Erythroblast (primary cell): ENCODE data around the gene NOL9.
"Not testable (repeated sequence)": the region's sequence is repeated elsewhere in the genome, so short reads cannot be mapped to it uniquely, and the experiment has no call there.

Experiments
- DNase-seq, 2 experiments: peaks; one replicate each; lab custom pipeline; 2025; lab: John Stamatoyannopoulos, UW
- GATA1 ChIP-seq: IDR thresholded peaks from 2 replicates; pipeline ENCODE4 v1.6.1; 2011; ENCODE audit warnings: low read depth, mild to moderate bottlenecking, control low read depth, low read length, moderate library complexity
- POLR2A ChIP-seq: IDR thresholded peaks from 2 replicates; pipeline ENCODE4 v1.6.1; 2011; ENCODE audit warnings: mild to moderate bottlenecking, low read length

NOL9 gene

GRCh38 chr1:6572653-6573383, 18.5 kb upstream of the NOL9 start:
- TF ChIP-seq GATA1, result no peak
- DNase-seq, result no peak

DNA sequence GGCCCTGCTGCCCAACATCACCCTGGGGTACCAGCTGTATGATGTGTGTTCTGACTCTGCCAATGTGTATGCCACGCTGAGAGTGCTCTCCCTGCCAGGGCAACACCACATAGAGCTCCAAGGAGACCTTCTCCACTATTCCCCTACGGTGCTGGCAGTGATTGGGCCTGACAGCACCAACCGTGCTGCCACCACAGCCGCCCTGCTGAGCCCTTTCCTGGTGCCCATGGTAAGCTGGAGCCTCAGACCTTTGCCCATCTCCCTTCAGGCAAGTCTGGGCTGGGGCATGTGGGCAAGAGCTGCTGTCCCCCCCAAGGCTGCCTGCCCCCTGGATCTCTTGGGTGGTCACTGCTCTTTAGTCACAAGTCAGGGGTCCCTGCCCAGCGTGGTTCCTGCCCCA, 16.7 kb upstream of the NOL9 start:
- TF ChIP-seq GATA1 (no peak), POLR2A (no peak)

DNA sequence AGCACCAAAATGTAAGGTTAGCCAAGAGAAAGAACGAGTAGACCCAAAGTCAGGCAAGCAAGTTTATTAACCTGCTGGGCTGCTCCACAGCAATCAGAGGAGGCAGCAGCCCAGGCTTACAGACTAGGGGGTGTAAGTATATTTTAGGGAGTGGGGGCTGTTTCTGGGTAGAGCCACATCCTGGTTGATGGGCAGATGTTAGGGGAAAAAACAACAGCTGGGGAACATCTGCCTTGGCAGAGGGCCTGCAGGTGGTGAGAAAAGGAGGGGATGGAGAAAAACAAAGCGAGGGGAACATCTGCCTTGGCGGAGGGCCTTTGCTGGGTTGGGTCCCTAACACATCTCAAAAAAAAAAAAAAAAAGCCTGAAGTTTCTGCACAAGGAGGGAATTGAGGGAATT, 15.8 kb upstream of the NOL9 start:
- DNase-seq, result no peak

More for the DNA sequence above, 16.7 kb upstream of the NOL9 start:
- no peak for DNase-seq

GRCh38 chr1:6569033-6569432, 14.7 kb upstream of the NOL9 start:
- no peak for DNase-seq
- no peak for TF ChIP-seq POLR2A
- no peak for TF ChIP-seq GATA1

More for the DNA sequence above, 15.8 kb upstream of the NOL9 start:
- TF ChIP-seq GATA1 (no peak), POLR2A (no peak)

- no peak for DNase-seq
- TF ChIP-seq GATA1 (no peak), POLR2A (no peak)
These were observed 6.0 kb upstream of the NOL9 start for GRCh38 chr1:6560267-6560666.

DNA sequence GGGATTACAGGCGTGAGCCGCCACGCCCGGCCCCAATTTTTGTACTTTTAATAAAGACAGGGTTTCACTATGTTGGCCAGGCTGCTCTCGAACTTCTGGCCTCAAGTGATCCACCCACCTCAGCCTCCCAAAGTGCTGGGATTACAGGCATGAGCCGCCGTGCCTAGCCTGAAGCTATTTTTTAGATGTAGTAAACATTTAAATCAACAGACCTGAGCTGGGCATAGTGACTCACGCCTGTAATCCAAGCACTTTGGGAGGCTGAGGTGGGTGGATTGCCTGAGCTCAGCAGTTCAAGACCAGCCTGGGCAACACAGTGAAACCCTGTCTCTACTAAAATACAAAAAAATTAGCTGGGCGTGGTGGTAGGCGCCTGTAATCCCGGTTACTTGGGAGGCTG, 4.8 kb upstream of the NOL9 start:
- DNase-seq, result not testable (repeated sequence)

DNA sequence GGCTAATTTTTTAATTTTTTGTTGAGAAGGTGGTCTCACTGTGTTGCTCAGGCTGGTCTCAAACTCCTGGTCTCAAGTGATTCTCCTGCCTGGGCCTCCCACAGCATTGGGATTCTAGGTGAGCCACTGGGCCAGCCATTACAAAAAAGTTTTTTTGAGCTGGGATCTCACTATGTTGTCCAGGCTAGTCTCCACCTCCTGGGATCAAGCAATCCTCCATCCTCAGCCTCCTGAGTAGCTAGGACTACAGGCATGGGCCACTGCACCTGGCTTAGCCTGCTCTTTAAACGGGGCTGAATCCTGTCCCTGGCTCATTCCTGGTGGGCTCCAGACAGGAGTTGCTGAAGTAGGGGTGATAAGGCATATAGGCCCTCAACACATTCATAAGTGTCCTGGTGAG, 3.3 kb upstream of the NOL9 start:
- TF ChIP-seq GATA1, result no peak
- TF ChIP-seq POLR2A, result no peak
- DNase-seq, result no peak

GRCh38 chr1:6554907-6555778, 830 bp upstream of the NOL9 start, which contains the start of gene TAS1R1:
TSS of gene TAS1R1 (plus strand) at chr1:6555307. CDS start at chr1:6555374, 67 bp downstream.
- no peak for TF ChIP-seq GATA1
- TF ChIP-seq POLR2A, result no peak
- no peak for DNase-seq

DNA sequence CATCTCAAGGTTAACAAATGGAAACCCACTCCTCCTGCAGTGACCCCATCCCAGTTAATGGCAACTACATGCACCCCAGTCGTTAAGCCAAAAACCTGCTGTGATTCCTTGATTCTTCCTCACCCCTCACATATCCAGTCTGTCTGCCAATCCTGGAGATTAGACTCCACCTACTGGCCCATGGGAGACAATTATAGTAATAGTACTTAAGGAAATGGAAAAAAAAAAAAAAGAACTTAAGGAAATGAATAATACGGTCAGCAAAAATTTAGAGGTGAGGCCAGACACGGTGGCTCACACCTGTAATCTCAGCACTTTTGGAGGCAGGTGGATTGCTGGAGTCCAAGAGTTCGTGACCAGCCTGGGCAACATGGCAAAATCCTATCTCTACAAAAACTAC, 7.0 kb downstream of the NOL9 start:
- no peak for TF ChIP-seq POLR2A
- no peak for TF ChIP-seq GATA1
- no peak for DNase-seq

DNA sequence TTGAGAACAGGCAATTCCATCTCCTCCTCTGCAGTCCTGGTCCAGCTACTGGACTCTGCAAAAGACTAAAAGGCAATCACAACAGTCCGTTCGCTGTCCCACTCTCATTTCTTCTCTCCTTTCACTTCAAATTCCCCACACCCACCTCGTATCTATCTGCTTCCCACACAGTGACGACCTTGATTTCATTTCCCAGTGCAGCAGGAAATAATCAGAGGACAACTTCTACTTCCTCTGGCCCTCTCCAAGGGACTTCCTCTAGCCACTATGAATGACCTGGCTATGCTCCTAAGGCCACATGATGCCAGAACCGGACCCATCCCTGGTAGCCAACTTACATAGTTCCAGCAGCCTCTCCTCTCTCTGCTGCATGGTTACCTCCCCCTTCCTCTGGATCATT, 8.0 kb downstream of the NOL9 start:
- TF ChIP-seq POLR2A, result no peak
- no peak for DNase-seq

- no peak for DNase-seq
These were observed 8.8 kb downstream of the NOL9 start for GRCh38 chr1:6545276-6546112.

GRCh38 chr1:6544831-6545230, 9.5 kb downstream of the NOL9 start:
- DNase-seq, result no peak
- TF ChIP-seq POLR2A (no peak), GATA1 (no peak)

More at GRCh38 chr1:6545276-6546112, 8.8 kb downstream of the NOL9 start:
- TF ChIP-seq POLR2A (no peak), GATA1 (no peak)

- DNase-seq, result no peak
These were observed 15.4 kb downstream of the NOL9 start for GRCh38 chr1:6538956-6539355.

GRCh38 chr1:6536291-6536690, 18.0 kb downstream of the NOL9 start:
- TF ChIP-seq POLR2A (no peak), GATA1 (no peak)
- DNase-seq, result no peak

More at GRCh38 chr1:6538956-6539355, 15.4 kb downstream of the NOL9 start:
- no peak for TF ChIP-seq GATA1
